GM23248 (cell line): Measurements from ENCODE around the gene UBN1. TPM values are rescaled to one million over a fixed set of nuclear protein-coding genes. Genes with fewer than 3 reads are reported as not detected.

ENCODE experiments used
- DNase-seq: peaks from one replicate; pipeline ENCODE4 v3.0.0-alpha.2; 2015
- H2AFZ ChIP-seq: fragments of 200-600 bp; sonication (generic); 2 replicates; pipeline ENCODE4 v1.6.1; 2016; ENCODE audit warnings: antibody characterized with exemption
- H3F3A ChIP-seq: fragments of 200-600 bp; sonication (generic); 2 replicates; pipeline ENCODE4 v1.6.1; 2016; ENCODE audit warnings: mild to moderate bottlenecking, antibody characterized with exemption, mixed run types; ENCODE audit not compliant: insufficient read depth
- H3K27ac ChIP-seq: fragments of 200-600 bp; sonication (generic); 2 replicates; pipeline ENCODE4 v1.5.1; 2016; ENCODE audit warnings: mild to moderate bottlenecking
- H3K27me3 ChIP-seq: fragments of 200-600 bp; sonication (generic); replicated peaks from 2 replicates; pipeline ENCODE4 v1.6.1; 2016; ENCODE audit warnings: mild to moderate bottlenecking; ENCODE audit not compliant: insufficient read depth
- H3K36me3 ChIP-seq: fragments of 200-600 bp; sonication (generic); 2 replicates; pipeline ENCODE4 v1.6.1; 2016; ENCODE audit warnings: low read depth, mild to moderate bottlenecking
- H3K4me1 ChIP-seq: fragments of 200-600 bp; sonication (generic); 2 replicates; pipeline ENCODE4 v1.6.1; 2016; ENCODE audit warnings: mild to moderate bottlenecking; ENCODE audit not compliant: insufficient read depth
- H3K4me2 ChIP-seq: fragments of 200-600 bp; sonication (generic); one replicate; pipeline ENCODE4 v1.6.1; 2016; ENCODE audit warnings: mild to moderate bottlenecking; ENCODE audit not compliant: unreplicated experiment
- H3K4me3 ChIP-seq: fragments of 200-600 bp; sonication (generic); 2 replicates; pipeline ENCODE4 v1.5.1; 2016; ENCODE audit warnings: mild to moderate bottlenecking
- H3K79me2 ChIP-seq: fragments of 200-600 bp; sonication (generic); 2 replicates; pipeline ENCODE4 v1.6.1; 2016; ENCODE audit warnings: mild to moderate bottlenecking; ENCODE audit not compliant: insufficient read depth
- H3K9ac ChIP-seq: fragments of 200-600 bp; sonication (generic); 2 replicates; pipeline ENCODE4 v1.6.1; 2016; ENCODE audit warnings: mild to moderate bottlenecking
- H3K9me2 ChIP-seq: fragments of 200-600 bp; sonication (generic); 2 replicates; pipeline ENCODE4 v1.6.1; 2016; ENCODE audit warnings: mixed run types, mild to moderate bottlenecking, moderate library complexity; ENCODE audit not compliant: insufficient read depth
- H3K9me3 ChIP-seq: fragments of 200-600 bp; sonication (generic); one replicate; pipeline ENCODE4 v1.6.1; 2017; ENCODE audit warnings: low read depth
- H4K20me1 ChIP-seq: fragments of 200-600 bp; sonication (generic); 2 replicates; pipeline ENCODE4 v1.6.0; 2016; ENCODE audit not compliant: insufficient read depth
- EZH2 ChIP-seq: fragments of 200-600 bp; sonication (generic); IDR thresholded peaks from 2 replicates; pipeline ENCODE4 v1.6.1; 2018; ENCODE audit warnings: antibody characterized with exemption, mild to moderate bottlenecking; ENCODE audit not compliant: insufficient read depth, poor library complexity, severe bottlenecking
- EZH2phosphoT487 ChIP-seq: fragments of 200-600 bp; sonication (generic); IDR thresholded peaks from 2 replicates; pipeline ENCODE4 v1.6.1; 2018; ENCODE audit warnings: antibody characterized with exemption, moderate library complexity, mild to moderate bottlenecking, low read depth; ENCODE audit not compliant: insufficient read depth
- WGBS, 2 experiments: methylation state at CpG; one replicate each; pipeline ENCODE4 v1.1.6; 2015 to 2017; ENCODE audit warnings: low lambda C conversion rate in 2 of 2, low coverage in 1 of 2; ENCODE audit errors: missing lambda C conversion rate in 2 of 2; 5-methylcytosine and 5-hydroxymethylcytosine counted together
- in situ Hi-C: fragments of 300-500 bp; cut with MboI; formaldehyde crosslinking; loops from 2 replicates; pipeline ENCODE4 v1.15.0; 2020
- polyA plus RNA-seq: library from polyadenylated mRNA; unstranded; fragments of >200 nt; fragmentation: Nextera tagmentation; extraction: Ambion mirVana; gene quantifications from 2 replicates; pipeline ENCODE4 v1.2.1, GENCODE V29; 2016
- total RNA-seq: library from RNA; depleted of rRNA; stranded (reverse); fragments of >200 nt; shearing (Covaris generic); gene quantifications from 2 replicates; pipeline ENCODE4 v1.2.3, GENCODE V29; 2014

UBN1 gene
- total and polyA plus RNA-seq, 2 experiments from 2014 or later, result 9.9 to 16.4 TPM

GRCh38 chr16:4806280-4806679, 41.0 kb upstream of the UBN1 start:
- H3K27ac ChIP-seq, result no peak overlapping the region
- WGBS, 2 experiments, result 99% methylated on average over 6 of the region's 6 CpGs
- H3K27me3 ChIP-seq, result no peaks in the 10 kb centered on the region
- H3K4me3 ChIP-seq, result no peak overlapping the region
- peaks cover 12% of the 10 kb centered on the region; the same call in 1 of the 2 replicates for H3K36me3 ChIP-seq
- H3K9me2 ChIP-seq, result no peaks in the 10 kb centered on the region
- H3K4me2 ChIP-seq, result no peak overlapping the region
- H3K4me1 ChIP-seq, result no peaks in the 10 kb centered on the region; the same call in none of the 2 replicates
- no peak for TF ChIP-seq EZH2phosphoT487
- no peak for TF ChIP-seq EZH2
- H3K9me3 ChIP-seq, result no peaks in the 10 kb centered on the region
- no peaks in the 10 kb centered on the region for H4K20me1 ChIP-seq
- DNase-seq, result no peak
- peaks cover 9% of the 10 kb centered on the region; the same call in 1 of the 2 replicates for H3F3A ChIP-seq
- no peak overlapping the region for H2AFZ ChIP-seq
- in situ Hi-C loops, result no loop called here
- H3K79me2 ChIP-seq, result no peaks in the 10 kb centered on the region
- no peak overlapping the region for H3K9ac ChIP-seq

- H3K4me2 ChIP-seq, result no peak overlapping the region
- H3K9me2 ChIP-seq, result no peaks in the 10 kb centered on the region
- in situ Hi-C loops, result no loop called here
- WGBS, 2 experiments, result 96 to 98% methylated on average over 3 of the region's 3 CpGs
- no peaks in the 10 kb centered on the region for H3K9me3 ChIP-seq
- H3K4me1 ChIP-seq, result no peaks in the 10 kb centered on the region
- H3K9ac ChIP-seq, result no peak overlapping the region
- DNase-seq, result no peak
- H4K20me1 ChIP-seq, result no peaks in the 10 kb centered on the region
- H3K27ac ChIP-seq, result no peak overlapping the region
- H3K27me3 ChIP-seq, result no peaks in the 10 kb centered on the region
- H3K36me3 ChIP-seq, result peaks cover 37% of the 10 kb centered on the region
- peaks cover 3% of the 10 kb centered on the region; the same call in 1 of the 2 replicates for H3F3A ChIP-seq
- no peak overlapping the region for H2AFZ ChIP-seq
- no peaks in the 10 kb centered on the region for H3K79me2 ChIP-seq
- no peak for TF ChIP-seq EZH2
- TF ChIP-seq EZH2phosphoT487, result no peak
- H3K4me3 ChIP-seq, result no peak overlapping the region
Measured at GRCh38 chr16:4811242-4811641, 36.0 kb upstream of the UBN1 start.

GRCh38 chr16:4811773-4812172, 35.5 kb upstream of the UBN1 start:
- Histone ChIP-seq H3K36me3 (peaks cover 41% of the 10 kb centered on the region), H3K27ac (no peak overlapping the region), H3K79me2 (no peaks in the 10 kb centered on the region), H3F3A (peaks cover 3% of the 10 kb centered on the region; the same call in 1 of the 2 replicates), H3K4me3 (no peak overlapping the region), H3K9me2 (no peaks in the 10 kb centered on the region), H3K4me2 (no peak overlapping the region), H3K27me3 (no peaks in the 10 kb centered on the region), H2AFZ (no peak overlapping the region), H3K9ac (no peak overlapping the region), H4K20me1 (no peaks in the 10 kb centered on the region), H3K9me3 (no peaks in the 10 kb centered on the region), H3K4me1 (no peaks in the 10 kb centered on the region)
- WGBS, 2 experiments, result 92 to 93% methylated on average over 8 to 9 of the region's 9 CpGs
- no peak for TF ChIP-seq EZH2
- no peak for TF ChIP-seq EZH2phosphoT487
- in situ Hi-C loops, result no loop called here
- no peak for DNase-seq

- Histone ChIP-seq H3K9me3 (no peaks in the 10 kb centered on the region), H2AFZ (no peak overlapping the region), H4K20me1 (no peaks in the 10 kb centered on the region), H3K9ac (no peak overlapping the region), H3K36me3 (peaks cover 41% of the 10 kb centered on the region), H3K4me3 (no peak overlapping the region), H3F3A (peaks cover 3% of the 10 kb centered on the region; the same call in 1 of the 2 replicates), H3K4me1 (no peaks in the 10 kb centered on the region), H3K79me2 (no peaks in the 10 kb centered on the region), H3K9me2 (no peaks in the 10 kb centered on the region), H3K27ac (no peak overlapping the region), H3K27me3 (no peaks in the 10 kb centered on the region), H3K4me2 (no peak overlapping the region)
- in situ Hi-C loops, result no loop called here
- DNase-seq, result no peak
- WGBS, 2 experiments, result 88 to 94% methylated on average over 16 of the region's 16 CpGs
- no peak for TF ChIP-seq EZH2
Measured at GRCh38 chr16:4813251-4814003, 33.9 kb upstream of the UBN1 start.

- no peak overlapping the region for H3K27ac ChIP-seq
- in situ Hi-C loops, result no loop called here
- TF ChIP-seq EZH2 (no peak), EZH2phosphoT487 (no peak)
- no peaks in the 10 kb centered on the region for H3K79me2 ChIP-seq
- H3F3A ChIP-seq, result no peaks in the 10 kb centered on the region
- H2AFZ ChIP-seq, result no peak overlapping the region
- no peak overlapping the region for H3K9ac ChIP-seq
- no peaks in the 10 kb centered on the region for H4K20me1 ChIP-seq
- no peak overlapping the region for H3K4me3 ChIP-seq
- H3K4me1 ChIP-seq, result no peaks in the 10 kb centered on the region
- H3K4me2 ChIP-seq, result no peak overlapping the region
- no peaks in the 10 kb centered on the region for H3K27me3 ChIP-seq
- DNase-seq, result no peak
- H3K9me2 ChIP-seq, result no peaks in the 10 kb centered on the region
- H3K36me3 ChIP-seq, result peaks cover 38% of the 10 kb centered on the region
- no peaks in the 10 kb centered on the region for H3K9me3 ChIP-seq
Measured at GRCh38 chr16:4814046-4814445, 33.2 kb upstream of the UBN1 start.
